Astrocyte of the spinal cord (primary cell): ENCODE data around the gene STRBP.

Experiments used
- DNase-seq: peaks from one replicate; pipeline ENCODE4 v3.0.0; 2011; ENCODE audit warnings: low read depth, low spot score
- H3K4me3 ChIP-seq: 2 replicates; pipeline ENCODE4 v1.5.1; 2011; ENCODE audit warnings: low read depth, mild to moderate bottlenecking, low read length, moderate library complexity
- in situ Hi-C: cut with HindIII; loops from 2 replicates; pipeline ENCODE4 v1.10.0; 2017; ENCODE audit warnings: low sequenced_read_pairs
- TF ChIP-seq, protein P1 (sequence below): IDR thresholded peaks from 2 replicates; pipeline ENCODE4 v1.5.1; 2012; ENCODE audit warnings: low read depth, mild to moderate bottlenecking, low read length, inconsistent platforms

Gene STRBP

DNA sequence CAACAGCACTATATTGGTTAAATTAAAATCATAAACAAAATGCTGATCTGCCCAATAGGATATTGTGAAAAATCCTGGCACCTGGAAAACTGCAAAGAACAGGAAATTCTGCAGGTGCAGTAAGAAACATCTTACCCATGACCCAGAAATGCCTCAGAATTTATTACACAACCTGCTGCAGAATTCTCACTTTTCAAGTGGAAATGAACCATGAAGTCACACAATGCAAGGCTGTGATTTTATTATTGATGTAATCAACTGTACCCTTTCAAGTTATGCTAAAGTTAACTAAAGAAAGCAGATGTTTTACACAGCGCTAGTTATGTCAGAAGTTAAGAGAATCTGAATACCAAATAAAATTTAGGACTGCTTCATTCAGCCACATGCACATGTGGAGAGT, 6.0 kb downstream of the STRBP start:
- no peak for DNase-seq
- in situ Hi-C loops: no loop called here
- no peak overlapping the region for H3K4me3 ChIP-seq
- TF ChIP-seq, protein P1, sequence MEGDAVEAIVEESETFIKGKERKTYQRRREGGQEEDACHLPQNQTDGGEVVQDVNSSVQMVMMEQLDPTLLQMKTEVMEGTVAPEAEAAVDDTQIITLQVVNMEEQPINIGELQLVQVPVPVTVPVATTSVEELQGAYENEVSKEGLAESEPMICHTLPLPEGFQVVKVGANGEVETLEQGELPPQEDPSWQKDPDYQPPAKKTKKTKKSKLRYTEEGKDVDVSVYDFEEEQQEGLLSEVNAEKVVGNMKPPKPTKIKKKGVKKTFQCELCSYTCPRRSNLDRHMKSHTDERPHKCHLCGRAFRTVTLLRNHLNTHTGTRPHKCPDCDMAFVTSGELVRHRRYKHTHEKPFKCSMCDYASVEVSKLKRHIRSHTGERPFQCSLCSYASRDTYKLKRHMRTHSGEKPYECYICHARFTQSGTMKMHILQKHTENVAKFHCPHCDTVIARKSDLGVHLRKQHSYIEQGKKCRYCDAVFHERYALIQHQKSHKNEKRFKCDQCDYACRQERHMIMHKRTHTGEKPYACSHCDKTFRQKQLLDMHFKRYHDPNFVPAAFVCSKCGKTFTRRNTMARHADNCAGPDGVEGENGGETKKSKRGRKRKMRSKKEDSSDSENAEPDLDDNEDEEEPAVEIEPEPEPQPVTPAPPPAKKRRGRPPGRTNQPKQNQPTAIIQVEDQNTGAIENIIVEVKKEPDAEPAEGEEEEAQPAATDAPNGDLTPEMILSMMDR: no peak

DNA sequence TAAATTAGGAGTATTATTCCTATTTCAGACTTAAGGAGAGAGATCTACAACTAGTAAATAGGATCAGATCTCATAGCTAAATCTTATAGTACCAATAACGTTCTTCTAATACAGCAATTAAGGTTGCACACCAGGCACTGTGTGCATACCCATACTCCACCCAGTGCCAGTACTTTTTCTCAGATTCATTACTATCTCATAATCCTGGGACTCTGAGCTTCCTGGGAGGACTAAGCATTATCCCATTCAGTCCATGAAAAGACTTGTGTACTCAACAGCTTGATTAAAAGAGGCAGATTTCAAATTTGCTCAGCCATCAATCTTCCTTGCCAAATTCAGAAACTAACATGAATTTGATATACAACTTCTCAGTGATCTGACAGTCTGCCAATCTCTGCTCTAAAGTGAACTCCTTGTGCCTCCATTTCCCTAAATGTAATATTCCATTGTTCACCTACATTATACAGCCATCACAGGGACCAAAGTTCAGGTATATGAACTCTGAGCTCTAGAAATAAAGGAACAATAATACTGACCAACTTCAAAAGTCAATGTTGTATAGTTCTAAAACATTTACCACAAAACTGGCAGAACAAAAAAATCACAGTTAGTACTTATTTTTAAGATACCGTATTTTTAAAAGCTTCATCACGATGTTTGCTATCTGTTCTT, 7.2 kb downstream of the STRBP start:
- in situ Hi-C loops: no loop called here
- H3K4me3 ChIP-seq: no peak overlapping the region
- no peak for DNase-seq
- TF ChIP-seq, protein P1: no peak

DNA sequence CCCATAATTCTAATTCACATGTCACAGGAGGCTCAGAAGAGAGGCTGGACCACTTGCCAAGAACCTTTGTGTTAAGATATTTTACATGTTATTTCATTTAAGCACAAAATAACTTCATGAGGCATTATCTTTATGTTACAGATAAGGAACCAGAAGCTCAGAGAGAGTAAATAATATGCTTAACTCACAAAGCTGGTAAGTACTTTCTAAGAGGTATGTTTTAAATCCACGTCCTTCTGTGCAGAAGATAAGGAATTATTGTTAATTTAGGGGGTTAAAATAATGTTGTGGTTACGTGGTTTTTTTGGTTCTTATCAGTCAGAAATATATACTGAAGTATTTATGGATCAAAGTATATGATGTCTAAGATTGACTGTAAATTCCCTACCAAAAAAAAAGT, 8.0 kb downstream of the STRBP start:
- in situ Hi-C loops: no loop called here
- DNase-seq: no peak
- H3K4me3 ChIP-seq: no peak overlapping the region
- TF ChIP-seq, protein P1: no peak

DNA sequence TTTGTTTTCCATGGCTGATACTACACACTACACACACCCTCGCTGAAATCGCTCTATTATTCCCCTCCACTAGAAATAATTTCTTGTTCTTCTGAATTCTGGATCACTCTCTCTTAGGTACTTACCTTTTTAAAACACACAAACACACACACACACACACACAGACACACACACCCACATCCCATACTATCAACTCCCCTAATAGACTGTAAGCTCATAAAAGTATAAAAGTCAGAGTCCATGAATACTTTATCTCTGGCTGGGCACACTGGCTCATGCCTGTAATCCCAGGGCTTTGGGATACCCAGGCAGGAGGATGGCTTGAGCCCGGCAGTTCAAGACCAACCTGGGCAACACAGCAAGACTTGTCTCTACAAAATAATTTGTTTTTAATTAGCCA, 11.1 kb downstream of the STRBP start:
- H3K4me3 ChIP-seq: no peak overlapping the region
- no peak for DNase-seq
- TF ChIP-seq, protein P1: no peak
- in situ Hi-C loops: no loop called here

DNA sequence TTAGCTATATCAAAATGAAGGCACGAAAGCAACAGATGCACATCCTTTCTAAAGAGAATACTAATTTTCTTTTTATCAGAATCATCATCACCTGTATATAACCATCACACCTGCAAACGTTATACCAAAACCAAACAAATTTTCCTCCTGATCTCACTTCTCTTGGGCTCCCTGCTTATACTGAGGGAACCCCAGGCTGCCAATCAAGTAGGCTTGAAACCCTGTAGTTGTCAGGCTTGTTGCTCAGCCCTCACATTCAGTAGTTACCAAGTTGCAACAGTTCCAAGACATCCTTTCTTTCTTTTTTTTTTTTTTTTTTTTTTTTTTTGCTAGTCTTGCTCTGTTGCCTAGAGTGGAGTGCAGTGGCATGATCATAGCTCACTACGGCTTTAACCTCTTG, 12.7 kb downstream of the STRBP start:
- TF ChIP-seq, protein P1: no peak
- no peak for DNase-seq
- in situ Hi-C loops: no loop called here
- H3K4me3 ChIP-seq: no peak overlapping the region

DNA sequence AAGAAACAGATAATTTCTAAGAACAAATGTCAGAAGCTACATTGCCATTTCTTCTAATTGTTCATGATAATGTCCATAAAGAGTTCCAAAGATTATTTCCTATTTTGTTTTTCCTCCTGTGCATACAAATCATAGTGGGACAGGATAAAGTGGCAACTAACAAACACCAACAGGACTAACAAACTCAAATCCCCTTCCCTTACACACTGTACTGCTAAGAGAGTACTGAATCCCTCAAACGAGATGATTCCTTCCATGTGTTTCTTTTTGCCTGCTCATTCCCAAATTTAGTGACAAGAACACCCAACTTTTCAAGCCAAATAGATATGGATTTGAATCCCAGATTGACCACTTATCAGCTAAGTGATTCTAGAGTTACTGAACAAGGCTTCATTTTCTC, 15.2 kb downstream of the STRBP start:
- no peak for DNase-seq
- H3K4me3 ChIP-seq: no peak overlapping the region
- TF ChIP-seq, protein P1: no peak
- in situ Hi-C loops: no loop called here
